NCI-H1048 (cell line): ENCODE results near the gene SKIDA1.
"Not testable (repeated sequence)": the region's sequence is repeated elsewhere in the genome, so short reads cannot be mapped to it uniquely, and the experiment has no call there.

Source experiments
- DNase-seq: peaks from one replicate; lab custom pipeline; 2025; lab: John Stamatoyannopoulos, UW

The SKIDA1 gene

DNA sequence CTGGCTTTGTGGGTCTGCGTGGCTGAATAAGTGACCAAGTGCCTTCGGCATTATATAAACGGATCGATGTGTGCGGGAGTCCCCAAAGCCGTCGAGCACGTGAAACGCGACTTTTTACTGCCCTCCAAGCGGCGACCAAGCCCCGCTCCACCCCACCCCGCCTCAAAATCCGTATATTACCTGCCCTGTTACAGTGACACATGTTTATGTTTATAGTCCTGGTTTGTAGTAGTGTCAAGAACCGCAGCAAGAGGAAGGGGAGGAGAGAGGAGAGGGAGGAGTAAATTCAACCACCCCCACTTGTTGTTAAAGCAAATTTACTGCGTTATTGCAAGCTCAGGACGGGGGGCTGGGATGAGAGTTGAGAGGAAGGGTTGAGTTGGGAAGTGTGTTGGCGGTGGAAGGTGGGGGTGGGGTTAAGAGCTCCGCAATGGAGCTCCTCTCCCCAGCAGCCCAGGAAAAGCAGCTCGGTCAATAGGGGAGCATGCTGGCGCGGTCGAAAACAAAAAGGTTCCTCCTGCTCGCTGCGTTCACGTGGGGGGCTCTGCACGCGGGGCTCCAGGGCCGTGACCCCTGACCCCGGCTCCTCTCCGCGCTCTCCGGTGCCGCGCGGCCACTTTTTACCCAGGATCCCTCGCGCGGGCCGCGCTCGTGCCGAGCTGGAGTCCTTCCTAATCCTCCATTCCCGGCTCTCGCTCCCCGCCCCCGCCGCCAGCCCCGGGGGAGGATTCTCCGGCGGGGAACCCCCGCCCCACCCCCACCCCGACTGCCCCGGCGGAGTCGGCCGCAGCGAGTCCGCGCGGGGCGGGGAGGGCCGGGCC, at the start of gene SKIDA1:
SKIDA1 (minus strand) TSS at position 316 of the 821 bp plus-strand sequence. CDS start 7,860 bp downstream, outside the sequence.
- DNase-seq = peak; percentile 44

DNA sequence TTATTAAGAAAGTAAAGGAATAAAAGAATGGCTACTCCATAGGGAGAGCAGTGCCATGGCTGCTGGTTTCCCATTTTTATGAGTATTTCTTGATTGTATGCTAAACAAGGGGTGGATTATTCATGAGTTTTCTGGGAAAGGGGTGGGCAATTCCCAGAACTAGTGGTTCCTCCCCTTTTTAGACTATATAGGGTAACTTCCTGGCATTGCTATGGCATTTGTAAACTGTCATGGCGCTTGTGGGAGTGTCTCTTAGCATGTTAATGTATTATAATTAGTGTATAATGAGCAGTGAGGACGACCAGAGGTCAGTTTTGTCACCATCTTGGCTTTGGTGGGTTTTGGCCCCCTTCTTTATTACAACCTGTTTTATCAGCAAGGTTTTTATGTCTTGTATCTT, 49.0 kb upstream of the SKIDA1 start:
- not testable (repeated sequence) for DNase-seq

DNA sequence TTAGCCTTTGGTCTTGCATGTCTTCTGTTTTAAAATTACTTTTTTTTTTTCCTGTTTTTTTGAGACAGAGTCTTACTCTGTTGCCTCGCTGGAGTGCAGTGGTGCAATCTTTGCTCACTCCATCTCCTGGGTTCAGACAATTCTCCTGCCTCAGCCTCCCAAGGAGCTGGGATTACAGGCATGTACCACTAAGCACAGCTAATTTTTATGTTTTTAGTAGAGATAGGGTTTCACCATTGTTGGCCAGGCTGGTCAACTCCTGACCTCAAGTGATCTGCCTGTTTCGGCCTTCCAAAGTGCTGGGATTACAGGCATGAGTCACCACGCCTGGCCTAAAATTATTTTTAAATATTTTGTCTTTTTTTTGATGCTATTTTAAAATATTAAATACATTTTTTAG, 47.1 kb upstream of the SKIDA1 start:
- DNase-seq = no peak

DNA sequence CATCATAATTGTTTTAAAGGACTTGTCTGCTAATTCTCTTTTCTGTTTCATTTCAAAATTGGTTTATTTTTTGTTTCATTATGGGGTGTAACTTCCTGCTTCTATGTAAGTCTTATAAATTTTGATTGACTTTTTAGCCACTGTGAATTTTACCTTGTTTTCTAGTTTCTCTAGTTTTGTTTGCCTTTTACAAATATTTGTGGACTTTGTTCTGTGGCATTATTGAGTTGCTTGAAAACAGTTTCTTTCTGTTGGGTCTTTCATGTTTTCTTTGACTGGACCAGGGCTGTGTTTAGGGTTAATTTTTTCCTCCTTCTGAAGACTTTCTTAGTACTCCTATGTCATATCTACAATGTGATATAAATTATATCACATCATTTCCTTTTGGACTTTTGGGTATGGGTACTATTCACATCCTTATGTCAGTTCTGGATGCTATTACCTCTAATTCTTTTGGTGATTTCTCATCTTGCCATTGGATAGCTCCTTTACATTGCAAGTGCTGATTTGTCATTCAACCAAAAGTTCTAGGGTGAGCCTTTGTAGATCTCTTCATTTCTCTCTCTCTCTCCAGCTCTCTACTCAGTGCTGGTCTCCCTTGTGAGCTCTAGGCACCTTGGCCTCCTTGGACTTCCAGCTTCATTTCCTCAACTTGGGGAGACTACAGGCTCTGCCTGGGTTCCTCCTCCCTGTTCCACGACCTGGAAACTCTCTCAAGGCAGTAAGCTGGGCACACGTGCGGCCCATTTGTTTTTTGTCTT, 45.5 kb upstream of the SKIDA1 start:
- DNase-seq = no peak

DNA sequence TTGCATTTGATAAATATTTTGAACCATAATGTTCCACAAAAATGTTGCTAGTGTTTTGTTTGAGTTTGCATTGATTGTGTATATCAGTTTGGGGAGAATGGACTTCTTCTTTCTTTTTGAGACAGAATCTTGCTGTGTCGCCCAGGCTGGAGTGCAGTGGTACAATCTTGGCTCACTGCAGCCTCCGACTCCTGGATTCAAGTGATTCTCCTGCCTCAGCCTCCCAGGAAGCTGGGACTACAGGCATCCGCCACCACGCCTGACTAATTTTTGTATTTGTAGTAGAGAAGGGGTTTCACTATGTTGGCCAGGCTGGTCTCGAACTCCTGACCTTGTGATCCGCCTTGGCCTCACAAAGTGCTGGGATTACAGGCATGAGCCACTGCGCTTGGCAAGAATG, 33.5 kb upstream of the SKIDA1 start:
- DNase-seq = not testable (repeated sequence)

DNA sequence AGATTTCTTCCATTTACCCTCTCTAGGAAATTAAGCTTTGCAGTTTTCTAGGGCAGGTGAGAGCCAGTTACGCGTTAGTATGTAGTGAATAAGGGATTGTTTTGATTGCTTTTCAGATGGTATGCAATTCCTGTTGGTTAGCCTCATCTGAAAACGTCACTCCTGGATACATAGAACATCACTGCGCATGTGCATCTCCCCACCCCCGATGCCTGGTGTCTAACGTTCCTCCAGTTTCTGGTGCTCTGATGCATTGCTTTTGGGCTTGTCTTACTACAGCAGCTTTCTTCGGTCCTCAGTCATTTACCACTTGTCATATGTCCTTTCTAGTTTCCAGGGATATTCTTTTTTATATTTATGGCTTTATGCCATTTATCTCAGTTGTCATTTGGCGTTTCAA, 31.0 kb upstream of the SKIDA1 start:
- no peak for DNase-seq

DNA sequence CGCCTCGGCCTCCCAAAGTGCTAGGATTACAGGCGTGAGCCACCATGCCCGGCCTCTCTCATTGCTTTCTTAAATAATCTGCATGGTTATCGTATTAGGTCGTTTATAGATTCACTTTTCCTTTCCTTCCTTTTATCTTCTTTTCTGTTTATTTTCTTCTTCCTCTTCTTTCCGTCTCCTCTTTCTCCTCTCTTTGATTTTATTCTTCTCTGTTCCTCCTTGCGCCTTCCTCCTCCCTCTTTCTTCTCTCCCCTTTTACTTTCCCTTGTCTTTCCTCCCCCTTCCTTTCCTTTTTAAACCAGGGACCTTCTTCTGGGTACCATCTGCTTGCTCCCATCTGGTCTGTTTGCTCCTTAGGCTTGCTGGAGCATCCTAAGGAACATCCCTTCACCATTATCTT, 27.2 kb upstream of the SKIDA1 start:
- DNase-seq = no peak

DNA sequence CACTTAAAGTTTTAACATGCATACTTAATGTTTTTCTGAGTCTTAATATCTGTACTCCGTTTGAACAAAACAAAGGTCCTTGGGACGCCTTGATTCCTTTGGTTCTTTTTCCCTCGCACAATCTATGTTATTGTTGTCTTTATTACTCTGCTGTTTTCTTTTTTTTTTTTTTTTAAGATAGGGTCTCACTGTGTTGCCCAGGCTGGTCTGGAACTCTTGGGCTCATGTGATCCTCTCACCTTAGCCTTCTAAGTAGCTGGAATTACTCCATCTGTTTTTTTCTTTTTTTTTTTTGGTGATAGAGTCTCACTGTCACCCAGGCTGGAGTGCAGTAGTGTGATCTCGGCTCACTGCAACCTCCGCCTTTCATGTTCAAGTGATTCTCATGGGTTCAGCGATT, 21.8 kb upstream of the SKIDA1 start:
- no peak for DNase-seq

DNA sequence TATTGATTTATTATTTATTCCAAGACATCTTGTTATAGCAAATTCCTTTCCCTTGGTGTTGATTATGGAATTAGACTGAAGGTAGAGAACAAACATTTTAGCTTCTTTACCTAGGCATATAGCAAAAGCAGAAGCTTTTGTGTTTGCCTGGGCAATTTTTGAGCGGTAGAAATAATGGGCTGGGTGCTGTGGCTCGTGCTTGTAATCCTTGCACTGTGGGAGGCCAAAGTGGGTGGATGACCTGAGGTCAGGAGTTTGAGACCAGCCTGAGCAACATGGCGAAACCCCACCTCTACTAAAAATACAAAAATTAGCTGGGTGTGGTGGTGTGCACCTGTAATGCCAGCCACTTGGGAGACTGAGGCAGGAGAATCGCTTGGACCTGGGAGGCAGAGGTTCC, 15.2 kb upstream of the SKIDA1 start:
- not testable (repeated sequence) for DNase-seq

DNA sequence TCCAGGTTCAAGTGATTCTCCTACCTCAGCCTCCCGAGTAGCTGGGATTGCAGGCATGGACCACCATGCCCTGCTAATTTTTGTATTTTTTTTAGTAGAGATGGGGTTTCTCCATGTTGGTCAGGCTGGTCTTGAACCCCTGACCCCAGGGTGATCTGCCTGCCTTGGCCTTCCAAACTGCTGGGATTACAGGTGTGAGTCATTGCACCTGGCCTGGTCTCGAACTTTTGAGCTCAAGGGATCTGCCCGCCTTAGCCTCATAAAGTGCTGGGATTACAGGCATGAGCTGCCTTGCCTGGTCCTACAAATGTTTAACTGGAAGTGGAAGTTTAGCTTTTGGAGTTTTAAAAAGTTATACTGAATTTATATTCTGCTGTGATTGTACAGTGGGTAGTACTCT, 11.4 kb upstream of the SKIDA1 start:
- no peak for DNase-seq

DNA sequence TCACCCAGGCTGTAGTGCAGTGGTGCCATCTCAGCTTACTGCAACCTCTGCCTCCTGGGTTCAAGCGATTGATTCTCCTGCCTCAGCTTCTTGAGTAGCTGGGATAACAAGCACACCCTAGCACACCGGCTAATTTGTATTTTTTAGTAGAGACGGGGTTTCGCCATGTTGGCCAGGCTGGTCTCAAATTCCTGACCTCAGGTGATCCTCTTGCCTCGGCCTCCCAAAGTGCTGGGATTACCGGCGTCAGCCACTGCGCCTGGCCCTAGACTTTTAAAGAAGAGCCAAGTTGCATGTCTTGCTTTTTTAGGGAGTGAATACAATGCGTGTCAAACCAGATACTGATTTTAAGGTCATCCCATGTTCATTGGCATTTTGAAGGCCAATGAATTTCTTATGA, 10.5 kb upstream of the SKIDA1 start:
- DNase-seq = not testable (repeated sequence)

DNA sequence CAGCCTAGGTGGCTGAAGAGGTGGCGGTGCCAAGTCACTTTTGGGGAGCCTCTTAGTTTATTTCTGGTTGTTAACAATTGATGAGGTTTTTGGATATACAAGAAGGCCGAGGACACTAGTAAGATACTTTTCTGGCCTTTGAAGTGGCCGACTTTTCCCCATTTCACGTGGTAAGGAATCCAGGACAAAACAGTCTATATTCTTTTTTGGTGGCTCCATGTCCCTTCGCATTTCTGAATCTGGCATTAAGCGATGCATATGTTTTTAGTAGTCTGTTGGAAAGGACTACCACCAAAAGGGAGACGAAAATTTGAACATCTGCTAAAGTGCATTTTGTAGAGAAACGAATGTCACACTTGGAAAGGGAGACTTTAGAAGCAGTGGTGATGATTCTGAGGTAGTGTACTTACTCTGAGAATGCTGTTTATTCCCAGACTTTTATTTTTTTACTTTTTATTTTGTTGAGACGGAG, 10.0 kb upstream of the SKIDA1 start:
- DNase-seq = no peak

DNA sequence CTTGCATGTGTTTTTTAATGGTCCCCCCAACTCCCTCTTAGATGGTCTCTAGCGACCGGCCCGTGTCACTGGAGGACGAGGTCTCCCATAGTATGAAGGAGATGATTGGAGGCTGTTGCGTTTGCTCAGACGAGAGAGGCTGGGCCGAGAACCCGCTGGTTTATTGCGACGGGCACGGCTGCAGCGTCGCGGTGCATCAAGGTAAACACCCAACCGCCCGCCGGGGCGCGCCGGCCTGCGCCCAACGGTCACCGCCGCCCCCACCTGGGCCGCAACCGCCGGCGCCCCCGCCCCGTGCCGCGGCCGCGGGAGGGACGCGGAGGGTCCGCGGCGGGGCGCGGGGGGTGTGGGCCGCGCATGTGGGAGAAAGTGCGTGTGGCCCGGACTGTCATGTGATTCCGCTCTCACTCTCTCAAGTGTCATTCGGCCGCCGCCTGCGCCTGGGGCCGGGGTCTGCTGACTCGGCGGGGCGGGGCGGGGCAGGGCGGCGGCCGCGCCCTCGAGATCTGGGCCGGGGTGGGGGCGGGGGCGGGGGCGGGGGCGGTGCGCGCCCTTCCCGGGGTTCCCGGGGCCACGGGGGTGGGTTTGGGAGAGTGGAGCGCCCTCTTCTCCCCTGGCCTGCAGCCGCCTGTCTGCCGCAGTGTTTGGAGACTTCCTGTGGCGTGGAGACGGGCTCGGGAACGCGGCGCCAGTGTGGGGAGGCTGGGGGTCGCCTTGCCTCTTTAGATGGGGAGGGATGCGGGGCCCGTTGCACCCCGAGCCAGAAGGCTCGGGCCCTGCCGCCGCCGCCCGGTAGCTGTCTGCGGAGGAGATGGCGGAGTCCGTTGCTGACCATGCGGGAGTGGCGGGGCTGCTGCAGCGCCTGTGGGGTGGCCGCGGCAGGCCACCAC, 9.4 kb upstream of the SKIDA1 start:
- no peak for DNase-seq

DNA sequence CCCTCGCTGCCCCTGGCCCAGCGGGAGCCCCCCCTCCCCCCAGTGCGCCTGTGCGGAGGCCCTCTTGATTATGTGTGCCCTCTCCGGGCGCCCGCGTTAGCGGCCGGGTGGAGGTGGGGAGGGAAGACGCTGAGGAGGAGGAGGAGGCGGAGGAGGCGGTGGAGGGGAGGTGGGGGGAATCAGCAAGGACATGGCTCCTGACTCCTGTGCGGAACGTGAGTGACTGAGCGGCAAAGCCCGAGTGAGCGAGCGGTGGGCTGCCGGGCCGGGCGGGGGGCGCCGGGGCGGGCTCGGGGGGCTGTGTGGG, 8.8 kb upstream of the SKIDA1 start:
- no peak for DNase-seq

DNA sequence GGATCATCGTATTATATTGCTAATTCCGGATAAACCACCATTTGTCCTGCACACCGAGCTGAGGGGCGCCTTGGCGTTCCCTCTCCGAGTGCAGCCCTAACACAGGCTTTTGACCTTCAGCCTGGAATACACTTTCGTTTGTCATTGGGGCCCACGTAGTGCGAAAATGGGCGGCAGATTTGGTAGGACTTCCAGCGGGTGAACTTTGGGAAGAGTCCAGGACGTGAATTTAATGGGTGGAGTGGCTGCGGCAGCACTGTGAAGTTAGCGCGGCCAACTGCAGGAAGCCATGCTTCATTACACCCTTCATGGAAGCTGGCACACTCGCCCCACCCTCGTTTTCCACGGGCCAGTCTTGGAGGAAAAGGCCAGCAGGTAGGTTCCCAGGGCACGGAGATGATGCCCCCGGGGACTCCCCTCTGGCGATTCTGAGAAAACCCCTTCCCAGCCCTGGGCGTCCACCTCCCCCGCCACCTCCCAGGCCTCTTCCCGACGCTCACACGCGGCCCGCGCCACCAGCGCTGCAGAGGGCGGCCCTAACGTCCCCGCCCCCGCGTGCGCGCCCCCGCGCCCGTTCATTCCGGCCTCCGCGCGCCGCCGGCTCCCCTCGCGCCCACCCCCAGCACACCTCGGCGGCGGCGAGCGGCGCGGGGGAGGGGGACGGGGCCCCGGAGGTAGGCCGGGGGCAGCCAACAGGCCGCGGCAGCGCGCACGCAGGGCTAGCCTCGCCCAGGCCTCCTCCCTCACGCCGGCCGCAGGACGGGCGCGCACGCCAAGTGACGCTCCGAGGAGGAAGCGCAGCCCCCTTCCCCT, 8.2 kb upstream of the SKIDA1 start, which contains the start of gene MLLT10:
MLLT10 (plus strand) TSS at position 766 of the 813 bp plus-strand sequence. CDS start 413 bp downstream, outside the sequence.
- peak; percentile 92 for DNase-seq

DNA sequence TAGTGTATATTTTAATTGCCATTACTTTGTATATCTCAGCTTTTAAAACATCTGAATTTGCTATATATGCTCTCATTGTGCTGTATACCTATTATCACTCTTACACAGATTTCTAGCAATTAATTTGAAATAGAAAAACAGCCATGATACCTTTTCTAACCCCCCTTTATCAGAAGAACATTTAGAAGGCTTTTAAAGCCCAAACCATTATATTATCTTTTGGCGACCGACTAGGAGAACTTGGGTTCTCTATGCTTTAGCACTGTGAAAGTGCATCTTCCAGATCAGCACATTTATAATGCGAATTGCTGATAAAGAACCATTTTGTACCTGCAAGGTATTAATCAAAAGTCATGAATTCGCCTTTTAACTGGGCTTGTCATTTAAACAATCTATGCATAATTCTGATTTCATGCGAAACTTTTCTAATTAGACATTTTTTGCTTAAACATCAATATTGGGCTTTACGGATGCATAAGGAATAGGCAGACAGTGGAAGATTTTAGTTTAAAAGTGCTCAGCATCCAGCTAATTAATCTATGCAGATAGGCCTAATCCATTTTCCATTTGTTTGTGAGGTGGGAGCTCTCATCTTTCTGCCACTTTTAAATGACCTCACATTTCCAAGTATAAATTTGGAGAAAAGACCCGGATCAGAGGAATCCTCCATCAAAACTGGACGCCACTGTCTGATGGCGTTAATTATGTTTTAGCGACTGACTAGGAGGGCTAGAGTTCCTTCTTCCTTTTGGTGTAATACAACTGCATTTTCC, 7.4 kb upstream of the SKIDA1 start:
- no peak for DNase-seq

DNA sequence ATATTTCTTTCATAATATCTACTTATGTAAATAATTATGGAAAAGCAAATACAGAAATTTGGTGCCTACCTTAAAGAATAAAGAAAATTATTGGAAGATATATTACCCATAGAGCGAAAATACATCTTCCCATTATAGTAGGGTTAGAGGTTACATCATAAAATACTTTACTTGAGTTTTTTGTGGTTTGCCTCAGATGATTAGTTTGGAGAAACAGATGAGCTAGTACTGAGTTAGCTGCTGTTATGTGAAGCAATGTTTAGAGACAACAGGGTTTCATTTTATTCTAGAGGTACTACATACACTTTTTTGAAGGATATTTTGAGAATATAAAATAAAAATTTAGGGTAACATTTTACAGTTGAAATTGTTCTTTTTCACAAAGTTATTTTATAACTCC, 5.7 kb upstream of the SKIDA1 start:
- DNase-seq = no peak

DNA sequence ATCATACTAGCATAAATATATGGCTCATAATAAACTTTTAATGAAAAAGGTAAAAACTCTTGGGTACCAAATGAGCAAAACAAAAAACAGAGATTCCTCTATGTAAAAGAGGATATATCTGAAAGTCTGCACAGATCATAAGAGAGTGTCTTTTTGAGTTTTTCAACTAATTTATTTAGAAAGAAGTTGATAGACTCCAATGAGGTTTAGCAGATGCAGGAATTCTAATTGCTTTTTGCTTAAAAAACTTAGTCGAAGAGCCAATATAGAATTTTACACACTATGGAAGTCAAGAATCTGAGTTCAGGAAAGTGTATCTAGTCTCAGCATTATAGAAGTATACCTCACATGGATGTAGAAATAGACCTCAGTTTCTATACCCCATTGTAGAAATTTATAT, 5.2 kb upstream of the SKIDA1 start:
- DNase-seq = no peak

DNA sequence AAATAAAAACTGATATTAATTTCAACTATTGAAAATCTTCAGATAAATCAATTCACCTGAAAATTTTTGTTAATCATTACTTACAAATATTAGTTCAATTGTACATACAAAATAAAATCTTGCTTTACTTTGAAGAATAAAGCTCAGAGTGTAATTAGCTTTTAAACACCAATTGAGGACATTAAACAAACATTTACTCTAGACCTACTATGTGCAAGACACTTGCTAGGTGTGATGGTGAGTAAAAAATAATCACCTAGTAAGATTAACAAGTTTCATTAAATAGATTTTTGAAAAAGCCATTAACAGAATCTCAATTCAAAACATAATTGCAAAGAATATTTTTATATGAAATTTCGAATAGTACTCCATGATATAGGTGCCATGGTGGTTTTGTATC, 4.7 kb upstream of the SKIDA1 start:
- no peak for DNase-seq

DNA sequence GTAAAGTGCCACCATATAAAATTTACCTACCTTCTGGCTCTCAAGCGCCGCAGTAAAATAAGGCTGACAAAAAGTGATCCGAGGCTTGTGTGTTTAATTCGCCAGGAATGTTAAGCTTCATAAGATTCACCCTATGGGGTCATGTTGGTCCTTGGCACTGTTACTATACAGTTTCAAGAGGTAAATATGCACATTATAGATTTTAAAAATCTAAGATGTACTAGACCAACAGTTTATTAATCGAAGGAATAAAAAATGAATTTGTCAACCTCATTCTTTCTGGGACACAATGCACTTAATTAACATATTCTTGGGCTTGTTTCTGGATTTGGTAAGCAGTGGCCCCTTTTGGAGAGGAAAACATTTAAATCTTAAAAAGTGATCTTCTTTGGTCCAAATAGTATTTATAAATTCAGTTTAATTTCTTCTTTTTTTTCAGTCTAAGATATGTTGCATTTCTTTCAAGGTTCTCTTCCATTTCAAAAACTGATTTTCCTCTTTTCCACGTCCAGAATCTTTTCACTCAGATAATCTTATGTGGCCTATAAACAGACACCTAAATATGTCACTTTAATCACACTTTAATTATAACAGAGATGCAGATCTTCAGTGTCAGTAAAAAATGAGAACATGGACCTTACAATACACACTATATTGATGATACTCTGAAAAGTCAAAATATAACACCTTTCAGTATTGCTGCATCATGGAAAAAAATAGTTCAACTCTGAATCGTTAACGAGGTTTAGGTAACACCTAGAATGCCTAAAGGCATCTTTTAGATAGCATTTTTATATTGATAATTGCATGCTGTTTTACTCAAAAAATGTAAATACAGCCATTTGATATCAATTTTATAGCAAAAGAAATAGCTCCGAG, 3.8 kb upstream of the SKIDA1 start:
- DNase-seq = no peak
